Panc1 (cell line): ENCODE measurements around the gene NCS1. TPM values are rescaled to one million over a fixed set of nuclear protein-coding genes. Genes with fewer than 3 reads are reported as not detected.

ENCODE experiments used
- ATAC-seq: fragments of 200-7000 bp; cut with Tn5 transposase; 2 replicates; pipeline ENCODE4 v1.9.1; 2020; ENCODE audit warnings: mild to moderate bottlenecking, moderate library complexity
- BruUV-seq: library from RNA; stranded (reverse); fragments of 400-500 nt; replicated peaks from 2 replicates; lab custom pipeline; 2021; lab: Mats Ljungman, UMichigan
- CTCF ChIA-PET: fragments of 300-600 bp; sonication (Branson Sonifier 250); formaldehyde crosslinking; loops from one replicate; lab custom pipeline; 2022; ENCODE audit warnings: antibody characterized with exemption; lab: Charles Lee
- POLR2A ChIA-PET: fragments of 300-600 bp; sonication (Branson Sonifier 250); formaldehyde crosslinking; loops from one replicate; lab custom pipeline; 2022; ENCODE audit warnings: antibody characterized with exemption; lab: Charles Lee
- DNase-seq: peaks from one replicate; pipeline ENCODE4 v3.0.0-alpha.2; 2010; ENCODE audit warnings: low read depth, low spot score
- H3K27ac ChIP-seq: 2 replicates; pipeline ENCODE4 v1.5.1; 2011; ENCODE audit warnings: mild to moderate bottlenecking, low read length, inconsistent platforms
- H3K27me3 ChIP-seq: fragments of 200-500 bp; sonication (Bioruptor generic); 2 replicates; pipeline ENCODE4 v1.6.0; 2014; ENCODE audit warnings: low read length, inconsistent platforms; ENCODE audit not compliant: control insufficient read depth, insufficient read depth
- H3K36me3 ChIP-seq: fragments of 200-500 bp; sonication (Bioruptor generic); 2 replicates; pipeline ENCODE4 v1.5.1; 2014; ENCODE audit warnings: inconsistent platforms, mild to moderate bottlenecking, low read length, moderate library complexity; ENCODE audit not compliant: control insufficient read depth, insufficient read depth
- H3K4me1 ChIP-seq: 2 replicates; pipeline ENCODE4 v1.5.1; 2011; ENCODE audit warnings: inconsistent platforms, mild to moderate bottlenecking, low read length, moderate library complexity; ENCODE audit not compliant: control insufficient read depth, insufficient read depth
- H3K4me3 ChIP-seq, 2 experiments: 2 replicates each; pipeline ENCODE4 v1.5.1; 2011 to 2012; ENCODE audit warnings: low read depth in 2 of 2, low read length in 2 of 2, mild to moderate bottlenecking in 2 of 2, inconsistent platforms in 1 of 2, moderate library complexity in 1 of 2
- H3K9me3 ChIP-seq: fragments of 200-500 bp; sonication (Bioruptor generic); 2 replicates; pipeline ENCODE4 v1.5.1; 2014; ENCODE audit warnings: low read depth, mild to moderate bottlenecking, inconsistent platforms, low read length, moderate library complexity; ENCODE audit not compliant: control insufficient read depth, insufficient read depth
- CTCF ChIP-seq: fragments of 450-650 bp; IDR thresholded peaks from 2 replicates; pipeline ENCODE4 v1.5.1; 2017; ENCODE audit warnings: mild to moderate bottlenecking
- POLR2AphosphoS5 ChIP-seq: IDR thresholded peaks from 2 replicates; pipeline ENCODE4 v1.6.1; 2012; ENCODE audit warnings: mild to moderate bottlenecking, low read depth, low read length, moderate library complexity
- REST ChIP-seq, 2 experiments: IDR thresholded peaks; 2 replicates each; pipeline ENCODE4 v1.6.1; 2011 to 2012; ENCODE audit warnings: low read depth in 2 of 2, control low read depth in 1 of 2, low read length in 1 of 2, mild to moderate bottlenecking in 1 of 2, moderate library complexity in 1 of 2; ENCODE audit not compliant: insufficient read depth in 1 of 2
- SIN3A ChIP-seq: IDR thresholded peaks from 2 replicates; pipeline ENCODE4 v1.6.1; 2012; ENCODE audit warnings: low read depth, mild to moderate bottlenecking, low read length, moderate library complexity, borderline replicate concordance; ENCODE audit not compliant: insufficient read depth
- TCF7L2 ChIP-seq: IDR thresholded peaks from 2 replicates; pipeline ENCODE4 v1.6.1; 2011; ENCODE audit warnings: mild to moderate bottlenecking, low read depth, low read length, inconsistent platforms
- in situ Hi-C: cut with HindIII; loops from 2 replicates; pipeline ENCODE4 v1.10.0; 2016; ENCODE audit warnings: low sequenced_read_pairs, low pct_unique_long_range_greater_than_20kb
- intact Hi-C: fragments of 100-400 bp; cut with micrococcal nuclease; formaldehyde crosslinking; loops from one replicate; pipeline ENCODE4 v1.10.0; 2022; ENCODE audit not compliant: unreplicated experiment
- total RNA-seq: library from RNA; stranded (reverse); gene quantifications from one replicate; pipeline ENCODE4 v1.2.1, GENCODE V29; 2021; ENCODE audit not compliant: unreplicated experiment

Gene NCS1
- total RNA-seq, 1 experiment from 2014 or later = 31.6 TPM

GRCh38 chr9:130220352-130220751, 48.1 kb downstream of the NCS1 start:
- CTCF ChIA-PET = no interaction called here

GRCh38 chr9:130222833-130223232, 50.6 kb downstream of the NCS1 start:
- Histone ChIP-seq H3K4me1 (no peaks in the 10 kb centered on the region), H3K36me3 (no peaks in the 10 kb centered on the region), H3K9me3 (no peaks in the 10 kb centered on the region), H3K27me3 (no peaks in the 10 kb centered on the region), H3K27ac (no peak overlapping the region), H3K4me3 (no peak overlapping the region)
- intact Hi-C loops = no loop called here
- no TSS peak for BruUV-seq
- CTCF ChIA-PET = interaction anchor here (0.6 kb wide), 1 partner anchor 80 kb away, joined by 3 read pairs; no protein-coding TSS in a partner anchor
- ATAC-seq (no peak), DNase-seq (no peak)
- TF ChIP-seq REST (IDR thresholded peaks at IDR 0.05; ENCODE audit: insufficient read depth in 1 of 2, low read depth in 2 of 2, low read length in 1 of 2) = no peak
- no peak for TF ChIP-seq CTCF
- TF ChIP-seq TCF7L2 = no peak
- no peak for TF ChIP-seq POLR2AphosphoS5
- no peak for TF ChIP-seq SIN3A
- POLR2A ChIA-PET = no interaction called here
- in situ Hi-C loops = no loop called here

More at GRCh38 chr9:130220352-130220751, 48.1 kb downstream of the NCS1 start:
- ATAC-seq (no peak), DNase-seq (no peak)
- intact Hi-C loops = no loop called here
- H3K4me1 ChIP-seq = no peaks in the 10 kb centered on the region
- no peaks in the 10 kb centered on the region for H3K27me3 ChIP-seq
- BruUV-seq = no TSS peak
- no peak for TF ChIP-seq REST (IDR thresholded peaks at IDR 0.05; ENCODE audit: insufficient read depth in 1 of 2, low read depth in 2 of 2, low read length in 1 of 2)
- H3K36me3 ChIP-seq = no peaks in the 10 kb centered on the region
- no peak overlapping the region for H3K27ac ChIP-seq
- in situ Hi-C loops = no loop called here
- no peaks in the 10 kb centered on the region for H3K9me3 ChIP-seq
- no peak overlapping the region for H3K4me3 ChIP-seq
- POLR2A ChIA-PET = no interaction called here
